NT2/D1 (cell line): ENCODE data around the gene ARSJ.

ENCODE experiments used
- DNase-seq: peaks from one replicate; pipeline ENCODE4 v3.0.0-alpha.2; 2011; ENCODE audit warnings: low read depth, low spot score
- H3K27me3 ChIP-seq: 2 replicates; pipeline ENCODE4 v1.6.0; 2011; ENCODE audit warnings: mild to moderate bottlenecking; ENCODE audit not compliant: insufficient read length, insufficient read depth
- H3K36me3 ChIP-seq: 2 replicates; pipeline ENCODE4 v1.6.1; 2011; ENCODE audit warnings: mild to moderate bottlenecking, low read length, mixed read lengths; ENCODE audit not compliant: insufficient read depth, insufficient read length
- H3K4me1 ChIP-seq: 2 replicates; pipeline ENCODE4 v1.5.1; 2011; ENCODE audit not compliant: insufficient read depth, insufficient read length
- H3K4me3 ChIP-seq: 2 replicates; pipeline ENCODE4 v1.5.1; 2011; ENCODE audit warnings: low read depth; ENCODE audit not compliant: insufficient read length
- H3K9ac ChIP-seq: 2 replicates; pipeline ENCODE4 v1.6.0; 2011; ENCODE audit warnings: low read depth; ENCODE audit not compliant: insufficient read length
- H3K9me3 ChIP-seq: 2 replicates; pipeline ENCODE4 v1.5.1; 2011; ENCODE audit warnings: mild to moderate bottlenecking, low read length; ENCODE audit not compliant: insufficient read depth
- SUZ12 ChIP-seq: IDR thresholded peaks from 2 replicates; pipeline ENCODE4 v1.6.1; 2011; ENCODE audit not compliant: insufficient read length, insufficient read depth; ENCODE audit errors: extremely low read depth
- YY1 ChIP-seq: IDR thresholded peaks from 2 replicates; pipeline ENCODE4 v1.6.1; 2011; ENCODE audit not compliant: insufficient read length, insufficient read depth
- ZNF274 ChIP-seq: IDR thresholded peaks from 2 replicates; pipeline ENCODE4 v1.6.1; 2011; ENCODE audit warnings: mild to moderate bottlenecking, low read depth, low read length

ARSJ gene

GRCh38 chr4:113962719-113963265, 16.7 kb downstream of the ARSJ start:
- Histone ChIP-seq H3K9ac (no peak overlapping the region), H3K36me3 (no peaks in the 10 kb centered on the region), H3K27me3 (no peaks in the 10 kb centered on the region), H3K4me3 (no peak overlapping the region), H3K9me3 (no peaks in the 10 kb centered on the region), H3K4me1 (no peaks in the 10 kb centered on the region)
- TF ChIP-seq YY1: no peak
- no peak for TF ChIP-seq ZNF274
- no peak for TF ChIP-seq SUZ12
- no peak for DNase-seq

- Histone ChIP-seq H3K27me3 (no peaks in the 10 kb centered on the region), H3K4me1 (no peaks in the 10 kb centered on the region), H3K36me3 (no peaks in the 10 kb centered on the region), H3K9ac (no peak overlapping the region), H3K9me3 (no peaks in the 10 kb centered on the region), H3K4me3 (no peak overlapping the region)
- no peak for TF ChIP-seq ZNF274
- no peak for TF ChIP-seq SUZ12
- TF ChIP-seq YY1: no peak
- DNase-seq: no peak
These were observed 17.5 kb downstream of the ARSJ start for GRCh38 chr4:113962016-113962347.

- H3K4me1 ChIP-seq: no peaks in the 10 kb centered on the region
These were observed 18.6 kb downstream of the ARSJ start for GRCh38 chr4:113960684-113961321.

GRCh38 chr4:113959539-113959937, 19.9 kb downstream of the ARSJ start:
- H3K27me3 ChIP-seq: no peaks in the 10 kb centered on the region
- TF ChIP-seq ZNF274: no peak
- no peak for TF ChIP-seq YY1
- no peak for TF ChIP-seq SUZ12
- H3K9me3 ChIP-seq: no peaks in the 10 kb centered on the region
- no peaks in the 10 kb centered on the region for H3K36me3 ChIP-seq
- H3K4me3 ChIP-seq: no peak overlapping the region
- DNase-seq: no peak
- H3K4me1 ChIP-seq: no peaks in the 10 kb centered on the region
- no peak overlapping the region for H3K9ac ChIP-seq

More at GRCh38 chr4:113960684-113961321, 18.6 kb downstream of the ARSJ start:
- TF ChIP-seq SUZ12 (no peak), YY1 (no peak), ZNF274 (no peak)
- Histone ChIP-seq H3K36me3 (no peaks in the 10 kb centered on the region), H3K4me3 (no peak overlapping the region), H3K9ac (no peak overlapping the region), H3K9me3 (no peaks in the 10 kb centered on the region), H3K27me3 (no peaks in the 10 kb centered on the region)
- no peak for DNase-seq

GRCh38 chr4:113958766-113959538, 20.5 kb downstream of the ARSJ start:
- H3K9ac ChIP-seq: no peak overlapping the region
- H3K4me3 ChIP-seq: no peak overlapping the region
- no peak for TF ChIP-seq ZNF274
- no peak for TF ChIP-seq SUZ12
- TF ChIP-seq YY1: no peak
- DNase-seq: no peak
- H3K9me3 ChIP-seq: no peaks in the 10 kb centered on the region
- H3K36me3 ChIP-seq: no peaks in the 10 kb centered on the region
- no peaks in the 10 kb centered on the region for H3K4me1 ChIP-seq
- no peaks in the 10 kb centered on the region for H3K27me3 ChIP-seq

- Histone ChIP-seq H3K4me1 (no peaks in the 10 kb centered on the region), H3K4me3 (no peak overlapping the region), H3K9me3 (no peaks in the 10 kb centered on the region), H3K36me3 (no peaks in the 10 kb centered on the region), H3K27me3 (no peaks in the 10 kb centered on the region), H3K9ac (no peak overlapping the region)
- TF ChIP-seq ZNF274: no peak
- TF ChIP-seq SUZ12: no peak
- TF ChIP-seq YY1: no peak
- no peak for DNase-seq
These were observed 21.5 kb downstream of the ARSJ start for GRCh38 chr4:113957956-113958355.

GRCh38 chr4:113955948-113956347, 23.5 kb downstream of the ARSJ start:
- Histone ChIP-seq H3K4me3 (no peak overlapping the region), H3K36me3 (no peaks in the 10 kb centered on the region), H3K9me3 (no peaks in the 10 kb centered on the region), H3K27me3 (no peaks in the 10 kb centered on the region), H3K4me1 (no peaks in the 10 kb centered on the region), H3K9ac (no peak overlapping the region)
- no peak for DNase-seq
- TF ChIP-seq SUZ12 (no peak), ZNF274 (no peak), YY1 (no peak)
